ENCODE data around the gene NTHL1.

Gene NTHL1

GRCh38 chr16:2042171-2042985 is 5.3 kb downstream of the NTHL1 start:
- TF ChIP-seq, protein P1, sequence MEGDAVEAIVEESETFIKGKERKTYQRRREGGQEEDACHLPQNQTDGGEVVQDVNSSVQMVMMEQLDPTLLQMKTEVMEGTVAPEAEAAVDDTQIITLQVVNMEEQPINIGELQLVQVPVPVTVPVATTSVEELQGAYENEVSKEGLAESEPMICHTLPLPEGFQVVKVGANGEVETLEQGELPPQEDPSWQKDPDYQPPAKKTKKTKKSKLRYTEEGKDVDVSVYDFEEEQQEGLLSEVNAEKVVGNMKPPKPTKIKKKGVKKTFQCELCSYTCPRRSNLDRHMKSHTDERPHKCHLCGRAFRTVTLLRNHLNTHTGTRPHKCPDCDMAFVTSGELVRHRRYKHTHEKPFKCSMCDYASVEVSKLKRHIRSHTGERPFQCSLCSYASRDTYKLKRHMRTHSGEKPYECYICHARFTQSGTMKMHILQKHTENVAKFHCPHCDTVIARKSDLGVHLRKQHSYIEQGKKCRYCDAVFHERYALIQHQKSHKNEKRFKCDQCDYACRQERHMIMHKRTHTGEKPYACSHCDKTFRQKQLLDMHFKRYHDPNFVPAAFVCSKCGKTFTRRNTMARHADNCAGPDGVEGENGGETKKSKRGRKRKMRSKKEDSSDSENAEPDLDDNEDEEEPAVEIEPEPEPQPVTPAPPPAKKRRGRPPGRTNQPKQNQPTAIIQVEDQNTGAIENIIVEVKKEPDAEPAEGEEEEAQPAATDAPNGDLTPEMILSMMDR (IDR thresholded peaks at IDR 0.05; ENCODE audit: low read depth, low read length, missing control alignments), result no peak
- DNase-seq (ENCODE audit: low read depth), result no peak
- no peak overlapping the region for H3K4me3 ChIP-seq (ENCODE audit: low read depth, low read length)

DNA sequence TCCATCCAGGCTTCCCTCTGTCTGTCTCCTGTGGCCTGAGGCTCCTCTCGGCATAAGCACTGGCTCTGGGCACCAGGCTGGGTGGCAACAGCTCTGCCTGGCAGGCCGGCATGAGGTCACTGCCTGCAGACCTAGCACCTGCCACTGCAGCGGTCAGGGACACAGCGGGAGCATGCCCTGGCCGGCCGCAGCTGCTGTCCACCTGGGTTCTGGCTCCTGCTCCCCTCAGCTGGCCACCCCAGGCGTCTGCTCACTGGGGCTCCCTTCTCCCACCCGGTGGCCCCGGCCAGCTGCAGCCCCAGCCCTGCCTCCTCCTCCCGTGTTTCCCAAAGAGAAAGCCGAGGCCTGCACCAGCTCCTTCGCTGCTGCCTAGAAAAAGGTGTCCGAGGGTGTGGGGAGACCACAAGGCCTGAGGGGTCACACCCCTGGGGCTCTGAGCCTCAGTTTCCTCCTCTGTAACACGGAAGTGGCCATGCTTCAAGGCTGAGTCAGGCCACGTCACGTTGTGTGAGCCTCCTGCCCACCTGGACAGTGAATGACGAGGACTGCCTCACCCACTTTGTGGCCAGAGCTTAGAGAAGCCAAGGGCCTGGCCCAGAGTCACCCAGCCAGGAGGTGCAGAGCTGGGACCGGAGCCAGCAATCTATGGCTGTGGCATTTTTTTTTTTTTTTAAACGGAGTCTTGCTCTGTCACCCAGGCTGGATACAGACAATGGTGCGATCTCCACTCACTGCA is 6.7 kb downstream of the NTHL1 start:
- TF ChIP-seq, protein P1 (IDR thresholded peaks at IDR 0.05; ENCODE audit: low read depth, low read length, missing control alignments), result no peak
- H3K4me3 ChIP-seq (ENCODE audit: low read depth, low read length), result no peak overlapping the region
- no peak for DNase-seq (ENCODE audit: low read depth)

DNA sequence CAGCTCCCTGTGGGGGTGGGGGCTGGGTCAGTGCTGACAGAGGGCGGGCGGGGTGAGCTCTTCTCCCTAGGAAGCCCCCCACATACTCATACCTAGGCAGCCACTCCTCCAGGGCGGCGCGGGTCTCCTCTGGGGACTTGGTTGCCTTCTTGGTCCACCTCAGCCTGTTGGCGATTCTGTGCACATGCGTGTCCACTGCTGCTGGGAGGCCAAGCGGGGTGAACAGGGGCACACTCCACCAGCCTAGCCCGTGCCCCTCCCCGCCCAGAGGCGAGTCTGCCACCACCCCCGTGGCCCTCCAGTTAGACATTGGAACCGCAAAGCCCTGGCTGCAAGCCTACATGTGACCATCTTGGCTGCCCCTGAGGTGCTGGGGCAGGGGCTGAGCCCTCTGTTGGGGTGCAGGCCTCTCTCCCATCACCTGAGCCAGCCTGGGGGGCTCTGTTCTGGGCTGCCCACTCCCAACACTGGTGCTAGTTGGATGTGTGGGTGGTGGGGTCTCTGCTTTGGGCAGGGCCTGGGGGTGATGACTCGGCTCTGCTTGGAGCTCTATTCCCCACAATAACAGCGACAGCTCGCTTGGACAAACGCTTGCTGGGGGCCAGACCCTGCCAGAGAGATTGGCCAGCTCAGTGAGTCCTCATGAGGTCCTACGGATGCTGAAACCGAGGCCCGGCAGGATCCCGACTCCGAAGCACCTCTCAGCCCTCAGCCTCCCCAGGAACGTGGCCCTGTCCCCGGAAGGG is 7.4 kb downstream of the NTHL1 start:
- no peak overlapping the region for H3K4me3 ChIP-seq (ENCODE audit: low read depth, low read length)
- TF ChIP-seq, protein P1 (IDR thresholded peaks at IDR 0.05; ENCODE audit: low read depth, low read length, missing control alignments), result no peak
- DNase-seq (ENCODE audit: low read depth), result no peak

- TF ChIP-seq, protein P1 (IDR thresholded peaks at IDR 0.05; ENCODE audit: low read depth, low read length, missing control alignments), result no peak
- DNase-seq (ENCODE audit: low read depth), result no peak
Observed at GRCh38 chr16:2039274-2040031, 8.2 kb downstream of the NTHL1 start.

GRCh38 chr16:2038382-2039231 is 9.0 kb downstream of the NTHL1 start:
- TF ChIP-seq, protein P1 (IDR thresholded peaks at IDR 0.05; ENCODE audit: low read depth, low read length, missing control alignments), result no peak
- H3K4me3 ChIP-seq (ENCODE audit: low read depth, low read length), result no peak overlapping the region
- DNase-seq (ENCODE audit: low read depth), result no peak

More at GRCh38 chr16:2039274-2040031, 8.2 kb downstream of the NTHL1 start:
- H3K4me3 ChIP-seq (ENCODE audit: low read depth, low read length), result no peak overlapping the region

All from GM12864 (cell line).